Prostate gland (tissue), 2 donors: ENCODE results near the gene SPRR5.

Experiments used
- CTCF ChIP-seq, 4 experiments: fragments of 200-600 bp in 2 of 4; fragments of 450-650 bp in 2 of 4; sonication (generic) in 2 of 4; IDR thresholded peaks; 1 replicate in 3 of 4; 2 replicates in 1 of 4; pipeline ENCODE4 v1.5.1; 2016 to 2019; ENCODE audit warnings: antibody characterized with exemption in 4 of 4, mild to moderate bottlenecking in 2 of 4, moderate library complexity in 2 of 4
- POLR2AphosphoS5 ChIP-seq: sonication (generic); formaldehyde crosslinking; IDR thresholded peaks from one replicate; pipeline ENCODE4 v1.6.1; 2017; ENCODE audit warnings: antibody characterized with exemption

- TF ChIP-seq CTCF (IDR thresholded peaks at IDR 0.05) (no peak), POLR2AphosphoS5 (no peak)
Measured at GRCh38 chr1:152932170-152932811, 14.7 kb upstream of the SPRR5 start.
